Naive B cell (primary cell): Measurements from ENCODE around the gene FILIP1L. TPM values are rescaled to one million over a fixed set of nuclear protein-coding genes. Genes with fewer than 3 reads are reported as not detected.

Source experiments
- ATAC-seq, 2 donors: fragments of 150-1000 bp; cut with Tn5 transposase; 2 replicates each; pipeline ENCODE4 v1.10.0; 2021; ENCODE audit warnings: low read depth in 2 of 2, mild to moderate bottlenecking in 2 of 2, moderate library complexity in 2 of 2
- DNase-seq: peaks from one replicate; pipeline ENCODE4 v3.0.0; 2022
- H3K27ac Mint-ChIP-seq, 6 donors: one replicate each; pipeline ENCODE4 v1.8.0; 2020 to 2022; ENCODE audit warnings: mild to moderate bottlenecking in 6 of 6, mixed read lengths in 6 of 6, moderate library complexity in 5 of 6, inconsistent platforms in 2 of 6
- H3K27me3 Mint-ChIP-seq, 3 donors: one replicate each; pipeline ENCODE4 v1.8.0; 2021 to 2022; ENCODE audit warnings: mixed read lengths in 3 of 3, mild to moderate bottlenecking in 1 of 3
- H3K36me3 Mint-ChIP-seq, 2 donors: one replicate each; pipeline ENCODE4 v1.8.0; 2020 to 2022; ENCODE audit warnings: mixed read lengths in 2 of 2, inconsistent platforms in 1 of 2, mild to moderate bottlenecking in 1 of 2
- H3K4me1 Mint-ChIP-seq, 3 donors: one replicate each; pipeline ENCODE4 v1.8.0; 2020 to 2022; ENCODE audit warnings: mixed read lengths in 3 of 3, inconsistent platforms in 1 of 3, mild to moderate bottlenecking in 1 of 3, moderate library complexity in 1 of 3
- H3K4me3 Mint-ChIP-seq, 8 donors: one replicate each; pipeline ENCODE4 v1.8.0; 2020 to 2022; ENCODE audit warnings: mild to moderate bottlenecking in 8 of 8, mixed read lengths in 8 of 8, moderate library complexity in 8 of 8, inconsistent platforms in 2 of 8
- H3K9me3 Mint-ChIP-seq, 7 donors: one replicate each; pipeline ENCODE4 v1.8.0; 2020 to 2022; ENCODE audit warnings: mixed read lengths in 7 of 7, mild to moderate bottlenecking in 5 of 7, inconsistent platforms in 2 of 7, moderate library complexity in 1 of 7
- polyA plus RNA-seq, 6 donors: library from polyadenylated mRNA; unstranded; fragments of 300-500 nt; fragmentation: Illumina TruSeq; gene quantifications; one replicate each; pipeline ENCODE4 v1.2.3, GENCODE V29; 2021; ENCODE audit warnings: low read depth in 6 of 6

Gene FILIP1L
- polyA plus RNA-seq, 6 donors from 2014 or later, result 0.29 to 1.2 (median 0.99) TPM; not detected in 1

- Mint-ChIP-seq H3K36me3 (no peaks in the 10 kb centered on the region), H3K27me3 (no peaks in the 10 kb centered on the region), H3K4me1 (no peaks in the 10 kb centered on the region), H3K4me3 (no peak overlapping the region), H3K9me3 (no peaks in the 10 kb centered on the region), H3K27ac (no peak overlapping the region)
- DNase-seq, result no peak
- no peak for ATAC-seq
These were observed 276.6 kb downstream of the FILIP1L start for GRCh38 chr3:99837715-99838114.

DNA sequence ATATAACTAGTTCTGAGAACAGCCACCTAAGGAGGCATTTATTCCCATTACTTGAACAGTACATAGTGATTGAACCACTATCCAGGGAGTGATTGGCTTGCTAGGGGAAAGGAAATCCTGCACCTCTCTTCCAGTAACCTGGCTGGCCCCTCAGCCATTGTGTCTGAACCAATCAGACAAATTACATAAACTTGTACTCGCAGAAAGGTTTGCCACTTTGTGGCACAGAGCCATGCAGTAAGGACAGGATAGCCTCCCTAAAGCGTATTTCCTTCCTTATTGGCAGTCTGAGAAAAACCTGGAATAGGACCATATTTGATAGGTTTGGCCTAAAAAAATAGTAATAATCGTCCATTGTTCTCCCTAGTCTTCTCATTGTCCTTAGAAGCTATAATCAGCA lies 277.6 kb downstream of the FILIP1L start:
- no peak overlapping the region for H3K27ac Mint-ChIP-seq
- no peaks in the 10 kb centered on the region for H3K9me3 Mint-ChIP-seq

DNA sequence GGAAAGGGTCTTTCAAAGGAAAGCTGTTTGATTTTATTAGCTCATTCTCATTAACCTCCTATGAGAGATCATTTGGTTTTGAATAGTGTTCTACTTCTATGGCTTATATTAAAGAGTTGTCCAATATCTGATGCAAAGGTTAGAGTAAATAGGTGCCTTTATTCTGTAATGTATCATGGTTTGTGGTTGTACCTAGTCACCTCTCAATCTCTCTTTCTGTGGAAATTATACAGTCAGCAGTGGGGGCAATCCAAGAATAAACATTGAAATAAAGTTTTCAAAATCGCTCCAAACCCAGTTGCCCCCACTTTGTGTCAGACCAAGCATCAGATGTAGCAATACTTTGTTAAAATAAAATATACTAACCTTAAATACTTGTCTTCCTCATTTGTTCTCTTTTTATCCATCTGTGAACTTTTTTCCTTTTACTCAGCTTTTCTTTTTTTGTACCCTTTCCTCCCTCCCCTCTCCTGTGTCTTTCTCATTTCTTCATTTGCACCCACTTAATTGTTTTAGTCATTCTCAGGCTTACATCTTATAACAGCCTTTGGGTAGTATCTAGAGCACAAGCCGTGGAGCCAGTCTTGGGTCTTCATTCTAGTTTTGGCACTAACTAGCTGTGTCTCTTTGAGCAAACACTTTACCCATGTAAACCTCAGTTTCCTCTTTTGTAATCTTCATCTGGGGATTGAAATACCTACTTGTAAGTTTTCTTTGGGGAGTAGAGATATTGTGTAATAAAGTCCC lies 279.9 kb downstream of the FILIP1L start:
- Mint-ChIP-seq H3K27ac (peak overlapping the region in 1 of 6 donors; percentile 6), H3K4me3 (no peak overlapping the region), H3K4me1 (no peaks in the 10 kb centered on the region), H3K9me3 (no peaks in the 10 kb centered on the region), H3K27me3 (no peaks in the 10 kb centered on the region), H3K36me3 (no peaks in the 10 kb centered on the region)
- DNase-seq (no peak), ATAC-seq (no peak)

More for the DNA sequence above, 277.6 kb downstream of the FILIP1L start:
- H3K27me3 Mint-ChIP-seq, result no peaks in the 10 kb centered on the region
- H3K36me3 Mint-ChIP-seq, result no peaks in the 10 kb centered on the region
- ATAC-seq, result no peak
- no peak overlapping the region for H3K4me3 Mint-ChIP-seq
- DNase-seq, result no peak
- H3K4me1 Mint-ChIP-seq, result no peaks in the 10 kb centered on the region

DNA sequence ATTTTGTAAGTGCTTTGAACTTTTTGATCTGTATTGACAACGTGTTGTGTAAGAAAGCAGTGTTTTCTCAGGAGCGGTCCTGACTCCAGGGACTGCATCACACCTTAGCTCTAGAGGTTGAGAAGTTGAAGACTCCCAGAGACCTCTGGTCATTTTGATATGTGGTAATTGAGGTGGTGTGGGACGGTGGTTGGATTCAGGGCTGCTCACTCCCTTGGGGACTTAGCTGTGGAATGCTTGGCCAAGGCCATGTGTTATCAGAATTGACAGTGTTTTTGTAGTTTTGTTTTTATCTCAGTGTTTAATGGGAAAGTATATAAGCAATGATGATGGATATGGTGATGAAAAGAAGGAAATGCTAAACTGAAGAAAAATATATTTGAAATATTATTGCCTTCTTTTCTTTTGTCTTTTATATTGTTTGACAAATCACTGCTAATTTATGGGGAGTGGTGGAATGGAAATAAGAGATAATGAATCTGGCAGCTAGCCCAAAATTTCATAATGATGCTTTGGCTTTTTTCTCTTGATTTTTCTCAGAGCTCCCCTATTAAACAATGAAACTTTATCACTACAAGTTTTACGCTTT lies 280.6 kb downstream of the FILIP1L start:
- peak overlapping the region in 2 of 6 donors; percentile 6 to 18 for H3K27ac Mint-ChIP-seq
- no peaks in the 10 kb centered on the region for H3K4me1 Mint-ChIP-seq
- H3K4me3 Mint-ChIP-seq, result no peak overlapping the region
- ATAC-seq, result no peak
- H3K9me3 Mint-ChIP-seq, result no peaks in the 10 kb centered on the region
- H3K36me3 Mint-ChIP-seq, result no peaks in the 10 kb centered on the region
- no peaks in the 10 kb centered on the region for H3K27me3 Mint-ChIP-seq
- DNase-seq, result no peak

DNA sequence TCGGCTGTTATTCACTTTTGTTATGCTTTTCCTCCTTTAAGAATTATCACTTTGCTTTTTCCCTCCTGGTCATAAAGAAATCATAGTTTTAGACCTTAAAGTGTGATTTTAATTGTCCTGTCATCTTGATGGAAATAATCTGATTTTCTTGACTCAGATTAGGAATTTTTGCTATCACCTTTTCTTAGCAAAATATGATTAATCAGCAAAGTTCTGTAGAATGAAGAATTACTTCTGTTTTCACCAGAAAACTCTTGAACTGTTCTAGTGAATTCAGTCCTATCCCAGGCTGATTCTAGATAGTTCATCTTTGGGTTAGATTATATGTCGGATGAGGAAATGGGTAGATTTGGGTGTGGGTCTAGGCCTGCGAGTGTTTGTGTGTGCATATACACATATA lies 284.5 kb downstream of the FILIP1L start:
- H3K27me3 Mint-ChIP-seq, result no peaks in the 10 kb centered on the region
- H3K4me3 Mint-ChIP-seq, result no peak overlapping the region
- H3K4me1 Mint-ChIP-seq, result peaks cover 0 to 5% (median 0%) of the 10 kb centered on the region in 3 donors
- no peaks in the 10 kb centered on the region for H3K36me3 Mint-ChIP-seq
- DNase-seq (no peak), ATAC-seq (no peak)
- no peaks in the 10 kb centered on the region for H3K9me3 Mint-ChIP-seq
- H3K27ac Mint-ChIP-seq, result no peak overlapping the region

DNA sequence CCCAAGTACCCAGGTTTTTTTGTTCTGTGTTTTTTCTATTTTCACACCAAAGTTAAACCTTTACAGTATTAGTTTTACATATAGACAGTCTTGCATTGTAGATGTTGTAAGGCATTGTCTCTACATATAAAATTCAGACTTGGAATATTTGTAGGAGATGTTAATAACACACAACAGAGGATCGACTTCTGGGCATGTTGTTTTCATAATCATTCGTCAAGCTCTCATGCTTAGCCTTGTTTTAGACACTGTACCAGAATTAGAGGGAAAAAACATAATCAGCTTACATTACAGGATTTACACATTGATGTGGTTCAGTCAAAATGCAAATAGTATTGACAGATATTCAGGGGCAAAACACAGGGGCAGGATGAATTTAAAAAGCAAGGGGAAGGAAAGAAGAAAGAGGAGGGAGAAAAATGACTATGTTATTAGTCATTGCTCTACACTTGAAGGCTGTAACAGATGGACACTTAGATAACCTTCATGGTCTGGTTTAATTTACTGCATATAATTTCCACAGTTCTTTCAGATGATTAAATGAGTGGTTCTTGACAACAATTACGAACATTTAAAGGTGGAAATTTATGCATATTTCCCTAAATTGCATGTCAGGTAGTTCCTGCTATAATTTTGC lies 289.2 kb downstream of the FILIP1L start:
- DNase-seq (no peak), ATAC-seq (no peak)
- Mint-ChIP-seq H3K27ac (no peak overlapping the region), H3K36me3 (no peaks in the 10 kb centered on the region), H3K27me3 (no peaks in the 10 kb centered on the region), H3K4me1 (peaks cover 0 to 16% (median 11%) of the 10 kb centered on the region in 3 donors), H3K4me3 (no peak overlapping the region), H3K9me3 (no peaks in the 10 kb centered on the region)

DNA sequence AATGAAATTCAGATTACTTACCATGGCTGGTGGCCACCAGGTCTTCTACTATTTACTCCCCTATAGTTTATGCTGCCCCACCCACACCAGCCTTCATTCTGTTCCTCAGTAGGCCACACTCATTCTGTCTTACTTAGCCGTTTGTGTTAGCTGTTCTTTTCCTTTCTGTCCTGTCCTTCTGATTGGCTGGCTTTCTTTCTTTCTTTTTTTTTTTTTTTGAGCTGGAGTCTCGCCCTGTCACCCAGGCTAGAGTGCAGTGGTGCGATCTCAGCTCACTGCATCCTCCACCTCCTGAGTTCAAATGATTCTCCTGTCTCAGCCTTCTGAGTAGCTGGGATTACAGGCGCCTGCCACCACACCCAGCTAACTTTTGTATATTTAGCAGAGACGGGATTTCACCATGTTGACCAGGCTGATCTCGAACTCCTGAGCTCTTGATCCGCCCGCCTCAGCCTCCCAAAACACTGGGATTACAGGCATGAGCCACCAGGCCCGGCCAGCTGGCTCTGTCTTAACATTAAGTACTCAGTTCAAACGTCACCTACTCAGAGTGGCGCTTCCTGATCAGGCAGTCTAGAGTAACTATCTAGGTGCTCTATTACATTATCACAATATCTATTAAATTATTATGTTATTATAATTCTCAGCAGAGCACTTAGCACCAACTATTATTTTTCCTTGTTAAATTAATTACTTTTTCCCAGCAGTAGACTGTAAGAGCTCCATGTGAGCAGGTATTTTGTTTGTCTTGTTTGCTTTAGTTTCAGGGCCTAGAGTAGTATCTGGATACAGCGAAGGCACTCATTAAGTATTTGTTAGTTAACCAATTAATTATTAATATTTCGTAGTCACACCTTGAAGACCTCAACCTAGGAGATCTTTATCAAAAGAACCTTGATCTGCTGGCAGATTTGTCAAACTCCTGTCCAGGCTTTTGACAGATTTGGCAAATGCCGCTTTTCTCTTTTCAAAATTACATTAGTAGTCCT lies 290.3 kb downstream of the FILIP1L start:
- peak overlapping the region in 1 of 8 donors; percentile 18 for H3K4me3 Mint-ChIP-seq
- H3K4me1 Mint-ChIP-seq, result peaks cover 0 to 21% (median 14%) of the 10 kb centered on the region in 3 donors
- H3K27ac Mint-ChIP-seq, result peak overlapping the region in 2 of 6 donors; percentile 45 to 61
- H3K27me3 Mint-ChIP-seq, result no peaks in the 10 kb centered on the region
- no peak for DNase-seq
- H3K36me3 Mint-ChIP-seq, result no peaks in the 10 kb centered on the region
- no peak for ATAC-seq
- no peaks in the 10 kb centered on the region for H3K9me3 Mint-ChIP-seq

DNA sequence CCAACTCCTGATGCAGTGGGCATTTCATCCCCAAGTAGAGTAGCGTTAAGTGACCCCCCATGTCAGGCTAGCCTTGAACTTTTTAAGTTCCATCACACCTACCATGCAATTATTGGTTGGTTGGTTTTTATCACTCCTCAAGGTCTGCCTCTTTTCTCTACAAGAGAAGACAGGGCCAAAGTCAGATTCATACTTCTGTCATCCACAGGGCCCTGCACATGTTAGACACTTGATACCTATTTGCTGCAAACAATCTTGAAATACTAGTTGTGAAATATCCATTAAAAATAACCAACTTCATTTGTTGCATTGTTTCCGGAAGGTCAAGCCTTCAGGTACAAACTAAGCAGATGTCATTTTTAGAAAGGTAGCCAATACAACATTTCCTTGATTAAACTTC lies 295.5 kb downstream of the FILIP1L start:
- ATAC-seq, result no peak
- Mint-ChIP-seq H3K27me3 (no peaks in the 10 kb centered on the region), H3K4me3 (peak overlapping the region in 7 of 8 donors; percentile 77 to 99 (median 97)), H3K36me3 (no peaks in the 10 kb centered on the region), H3K9me3 (no peaks in the 10 kb centered on the region), H3K4me1 (peaks cover 23 to 45% (median 31%) of the 10 kb centered on the region in 3 donors), H3K27ac (peak overlapping the region; percentile 99 to 100 (median 99))
- no peak for DNase-seq

- DNase-seq, result peak; percentile 98
- peaks cover 23 to 42% (median 26%) of the 10 kb centered on the region in 3 donors for H3K4me1 Mint-ChIP-seq
- no peaks in the 10 kb centered on the region for H3K27me3 Mint-ChIP-seq
- peak within 1 kb of the TSS; percentile 94 to 99 (median 97) for H3K4me3 Mint-ChIP-seq
- H3K9me3 Mint-ChIP-seq, result no peaks in the 10 kb centered on the region
- H3K27ac Mint-ChIP-seq, result peak within 1 kb of the TSS; percentile 99 to 100 (median 99)
- no peaks in the 10 kb centered on the region for H3K36me3 Mint-ChIP-seq
- peak; percentile 83 to 88 for ATAC-seq
These were observed 296.7 kb downstream of the FILIP1L start, which contains the start of gene CMSS1 for GRCh38 chr3:99817437-99818240. Gene CMSS1, plus strand, starts transcription at chr3:99817862.

DNA sequence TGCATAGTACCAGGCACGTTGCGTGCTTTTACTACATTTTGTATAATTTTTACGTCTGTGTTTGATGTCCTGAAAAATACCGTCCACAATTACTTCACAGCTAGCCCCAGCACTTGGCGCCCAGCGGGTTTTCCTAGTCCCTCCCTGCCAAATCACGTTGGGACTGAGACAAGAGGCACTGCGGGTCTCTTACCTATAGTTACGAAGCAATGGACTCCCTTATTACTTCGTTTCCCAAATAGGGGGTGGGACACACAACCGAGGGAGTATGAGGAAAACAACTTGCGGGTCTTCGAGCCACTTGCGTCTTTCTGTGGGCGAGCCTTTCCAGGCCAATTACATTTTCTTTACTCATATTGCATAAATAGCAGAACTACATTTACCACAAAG lies 297.3 kb downstream of the FILIP1L start:
- Mint-ChIP-seq H3K4me3 (peak overlapping the region; percentile 94 to 99 (median 97)), H3K27ac (peak overlapping the region; percentile 99 to 100 (median 99)), H3K36me3 (no peaks in the 10 kb centered on the region), H3K4me1 (peaks cover 23 to 39% (median 26%) of the 10 kb centered on the region in 3 donors), H3K27me3 (no peaks in the 10 kb centered on the region), H3K9me3 (no peaks in the 10 kb centered on the region)
- no peak for DNase-seq
- ATAC-seq, result no peak

DNA sequence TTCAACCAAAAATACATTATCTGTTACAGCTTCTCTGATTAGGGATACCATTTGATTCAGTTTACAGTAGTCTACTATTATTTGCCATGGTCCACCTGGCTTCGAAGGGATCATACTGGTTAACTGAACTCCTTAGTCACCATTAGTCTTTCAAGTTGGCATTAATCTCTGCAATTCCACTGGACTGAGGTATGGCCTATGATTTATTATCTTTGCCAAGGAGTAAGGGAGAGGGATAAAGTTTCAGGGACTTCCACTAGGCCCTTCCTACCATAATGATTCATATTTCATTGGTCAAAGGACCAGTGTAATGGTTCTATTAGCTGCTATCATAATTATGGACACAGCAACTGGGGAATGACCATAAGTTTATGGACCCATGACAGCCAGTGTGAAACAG lies 303.9 kb downstream of the FILIP1L start:
- Mint-ChIP-seq H3K4me3 (no peak overlapping the region), H3K27ac (peak overlapping the region in 1 of 6 donors; percentile 3), H3K27me3 (no peaks in the 10 kb centered on the region), H3K4me1 (peaks cover 0 to 3% (median 2%) of the 10 kb centered on the region in 3 donors), H3K9me3 (peaks cover 5 to 10% (median 6%) of the 10 kb centered on the region in 7 donors), H3K36me3 (peaks cover 6 to 8% of the 10 kb centered on the region in 2 donors)
- ATAC-seq (no peak), DNase-seq (no peak)

DNA sequence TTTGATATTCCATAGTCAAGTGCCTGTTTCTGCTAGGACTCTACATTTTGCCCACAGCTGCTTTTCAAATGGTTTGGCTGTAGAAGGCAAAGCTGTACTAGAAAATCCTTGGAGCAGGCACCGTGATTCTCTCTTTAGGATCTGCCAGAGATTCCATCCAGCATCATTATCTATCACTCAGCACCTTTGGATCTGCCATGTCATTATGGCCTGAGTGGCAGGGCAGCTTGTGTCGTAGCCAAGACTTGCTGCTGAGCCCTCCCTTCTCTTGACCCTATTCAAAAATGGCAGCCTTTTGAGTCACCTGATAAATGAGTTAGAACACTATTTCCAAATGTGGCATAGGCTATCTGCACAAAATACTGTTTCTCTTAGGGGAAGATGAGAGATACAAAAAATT lies 304.7 kb downstream of the FILIP1L start:
- Mint-ChIP-seq H3K4me1 (peaks cover 0 to 3% (median 0%) of the 10 kb centered on the region in 3 donors), H3K27ac (peak overlapping the region in 1 of 6 donors; percentile 30)
- ATAC-seq, result no peak

More for the DNA sequence above, 304.7 kb downstream of the FILIP1L start:
- Mint-ChIP-seq H3K9me3 (peaks cover 6 to 14% (median 11%) of the 10 kb centered on the region in 7 donors), H3K4me3 (no peak overlapping the region), H3K27me3 (no peaks in the 10 kb centered on the region), H3K36me3 (peaks cover 8 to 14% of the 10 kb centered on the region in 2 donors)
- no peak for DNase-seq
